ACHN (cell line): ENCODE measurements around the gene C10orf90.
A peak's percentile ranks its signal among the peaks of the same experiment; 100 is the strongest.

Source experiments
- DNase-seq: peaks from one replicate; pipeline ENCODE4 v3.0.0-alpha.2; 2015
- in situ Hi-C: cut with HindIII; loops from 2 replicates; pipeline ENCODE4 v1.10.0; 2017; ENCODE audit warnings: low sequenced_read_pairs, low pct_ligation_motif_present, low pct_unique_long_range_greater_than_20kb

Gene C10orf90

GRCh38 chr10:126596472-126597016 is 73.9 kb downstream of the C10orf90 start:
- in situ Hi-C loops = no loop called here
- DNase-seq = no peak

GRCh38 chr10:126595160-126595559 is 75.3 kb downstream of the C10orf90 start:
- DNase-seq = no peak
- in situ Hi-C loops = no loop called here

- in situ Hi-C loops = no loop called here
- no peak for DNase-seq
Observed at GRCh38 chr10:126593968-126594701, 76.4 kb downstream of the C10orf90 start.

- DNase-seq = no peak
- in situ Hi-C loops = no loop called here
Observed at GRCh38 chr10:126592901-126593300, 77.6 kb downstream of the C10orf90 start.

GRCh38 chr10:126588024-126588423 is 82.5 kb downstream of the C10orf90 start:
- in situ Hi-C loops = no loop called here
- DNase-seq = no peak

GRCh38 chr10:126586878-126587277 is 83.6 kb downstream of the C10orf90 start:
- in situ Hi-C loops = no loop called here
- DNase-seq = no peak

- no peak for DNase-seq
- in situ Hi-C loops = no loop called here
Observed at GRCh38 chr10:126586128-126586527, 84.4 kb downstream of the C10orf90 start.

- in situ Hi-C loops = no loop called here
Observed at GRCh38 chr10:126585249-126586017, 85.1 kb downstream of the C10orf90 start.

GRCh38 chr10:126584836-126585235 is 85.7 kb downstream of the C10orf90 start:
- in situ Hi-C loops = no loop called here
- no peak for DNase-seq

More at GRCh38 chr10:126585249-126586017, 85.1 kb downstream of the C10orf90 start:
- no peak for DNase-seq

- DNase-seq = no peak
- in situ Hi-C loops = no loop called here
Observed at GRCh38 chr10:126583552-126584200, 86.8 kb downstream of the C10orf90 start.

- DNase-seq = no peak
- in situ Hi-C loops = no loop called here
Observed at GRCh38 chr10:126581648-126582046, 88.8 kb downstream of the C10orf90 start.

GRCh38 chr10:126580873-126581647 is 89.4 kb downstream of the C10orf90 start:
- no peak for DNase-seq
- in situ Hi-C loops = no loop called here

GRCh38 chr10:126576336-126576735 is 94.2 kb downstream of the C10orf90 start:
- in situ Hi-C loops = no loop called here

GRCh38 chr10:126570621-126571602 is 99.6 kb downstream of the C10orf90 start:
- in situ Hi-C loops = no loop called here
- DNase-seq = peak; percentile 31

More at GRCh38 chr10:126576336-126576735, 94.2 kb downstream of the C10orf90 start:
- DNase-seq = no peak

GRCh38 chr10:126570245-126570570 is 100.3 kb downstream of the C10orf90 start:
- no peak for DNase-seq
- in situ Hi-C loops = no loop called here

- peak; percentile 68 for DNase-seq
Observed at GRCh38 chr10:126569513-126570244, 100.8 kb downstream of the C10orf90 start.

More at GRCh38 chr10:126569513-126570244, 100.8 kb downstream of the C10orf90 start:
- in situ Hi-C loops = no loop called here
